ENCODE measurements around the gene ZNF804B. TPM values are rescaled to one million over a fixed set of nuclear protein-coding genes. Genes with fewer than 3 reads are reported as not detected.

Gene ZNF804B
- total and polyA plus RNA-seq, 4 donors: not detected

- TF ChIP-seq RXRA (IDR thresholded peaks at IDR 0.05) (no peak), CTCF (IDR thresholded peaks at IDR 0.05; ENCODE audit: low read depth, low read length, missing input control) (no peak), NR2F2 (IDR thresholded peaks at IDR 0.05) (no peak), JUND (IDR thresholded peaks at IDR 0.05) (no peak), HNF4G (IDR thresholded peaks at IDR 0.05) (no peak), FOXA1 (IDR thresholded peaks at IDR 0.05) (no peak), YY1 (IDR thresholded peaks at IDR 0.05) (no peak), EGR1 (IDR thresholded peaks at IDR 0.05; ENCODE audit: low read depth in 2 of 2) (no peak), REST (IDR thresholded peaks at IDR 0.05) (no peak), TAF1 (conservative IDR thresholded peaks at IDR 0.05) (no peak), GABPA (IDR thresholded peaks at IDR 0.05 in 1 of 2, conservative IDR thresholded peaks at IDR 0.05 in 1 of 2) (no peak), HNF4A (conservative IDR thresholded peaks at IDR 0.05) (no peak)
- 27% methylated on average over 2 of the region's 2 CpGs for WGBS
These were observed 294.9 kb downstream of the ZNF804B start for GRCh38 chr7:89054361-89054760.

DNA sequence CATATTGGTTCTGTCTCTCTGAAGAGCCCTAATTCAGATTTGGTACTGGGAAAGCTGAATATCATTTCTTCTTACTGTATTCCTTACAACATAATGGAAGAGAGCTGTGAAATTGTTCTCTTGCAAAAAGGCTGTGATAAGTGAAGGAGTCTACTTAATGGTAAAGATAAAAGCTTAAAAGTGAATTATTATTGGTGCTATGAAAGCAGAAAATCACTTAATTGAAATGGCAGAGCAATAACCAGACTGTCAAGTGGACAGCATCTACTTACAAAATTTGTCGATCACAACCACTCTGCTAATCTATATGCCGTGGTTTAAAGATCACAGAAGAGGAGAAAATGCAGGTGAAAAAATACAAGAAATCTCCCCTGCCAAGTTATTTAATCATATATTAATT is 300.7 kb downstream of the ZNF804B start:
- Histone ChIP-seq H3K27me3 (ENCODE audit: control insufficient read depth in 4 of 4, insufficient read depth in 4 of 4, low read length in 3 of 4) (no peaks in the 10 kb centered on the region), H3K4me3 (ENCODE audit: low read depth in 1 of 3, low read length in 3 of 3) (no peak overlapping the region), H3K9ac (ENCODE audit: low read depth in 1 of 2, low read length in 2 of 2) (no peak overlapping the region), H3K4me1 (ENCODE audit: control insufficient read depth in 4 of 4, insufficient read depth in 4 of 4, low read length in 3 of 4) (no peaks in the 10 kb centered on the region), H3K27ac (ENCODE audit: low read depth in 1 of 2, low read length in 2 of 2) (no peak overlapping the region), H3K36me3 (ENCODE audit: control insufficient read depth in 4 of 4, insufficient read depth in 3 of 4, low read depth in 1 of 4, low read length in 3 of 4) (no peaks in the 10 kb centered on the region), H3K9me3 (ENCODE audit: control insufficient read depth in 4 of 4, low read length in 3 of 4) (no peaks in the 10 kb centered on the region)
- no peak for DNase-seq (ENCODE audit: low spot score)
- 93% methylated on average over 2 of the region's 2 CpGs for WGBS
- TF ChIP-seq HNF4G (IDR thresholded peaks at IDR 0.05): no peak
- TF ChIP-seq, protein P1, sequence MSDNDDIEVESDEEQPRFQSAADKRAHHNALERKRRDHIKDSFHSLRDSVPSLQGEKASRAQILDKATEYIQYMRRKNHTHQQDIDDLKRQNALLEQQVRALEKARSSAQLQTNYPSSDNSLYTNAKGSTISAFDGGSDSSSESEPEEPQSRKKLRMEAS (IDR thresholded peaks at IDR 0.05): no peak
- TF ChIP-seq ATF3 (IDR thresholded peaks at IDR 0.05): no peak
- no peak for TF ChIP-seq CTCF (IDR thresholded peaks at IDR 0.05; ENCODE audit: low read depth, low read length, missing input control)
- TF ChIP-seq REST (IDR thresholded peaks at IDR 0.05): no peak
- TF ChIP-seq FOXA1 (IDR thresholded peaks at IDR 0.05): no peak
- TF ChIP-seq GABPA (IDR thresholded peaks at IDR 0.05 in 1 of 2, conservative IDR thresholded peaks at IDR 0.05 in 1 of 2): no peak
- TF ChIP-seq YY1 (IDR thresholded peaks at IDR 0.05): no peak
- no peak for TF ChIP-seq SP1 (IDR thresholded peaks at IDR 0.05)
- no peak for TF ChIP-seq EGR1 (IDR thresholded peaks at IDR 0.05; ENCODE audit: low read depth in 2 of 2)

More at GRCh38 chr7:89054361-89054760, 294.9 kb downstream of the ZNF804B start:
- H3K36me3 ChIP-seq (ENCODE audit: control insufficient read depth in 4 of 4, insufficient read depth in 3 of 4, low read depth in 1 of 4, low read length in 3 of 4): no peaks in the 10 kb centered on the region
- H3K4me3 ChIP-seq (ENCODE audit: low read depth in 1 of 3, low read length in 3 of 3): no peak overlapping the region
- no peak overlapping the region for H3K27ac ChIP-seq (ENCODE audit: low read depth in 1 of 2, low read length in 2 of 2)
- H3K9ac ChIP-seq (ENCODE audit: low read depth in 1 of 2, low read length in 2 of 2): no peak overlapping the region
- no peak for DNase-seq (ENCODE audit: low spot score)
- no peaks in the 10 kb centered on the region for H3K4me1 ChIP-seq (ENCODE audit: control insufficient read depth in 4 of 4, insufficient read depth in 4 of 4, low read length in 3 of 4)
- H3K27me3 ChIP-seq (ENCODE audit: control insufficient read depth in 4 of 4, insufficient read depth in 4 of 4, low read length in 3 of 4): no peaks in the 10 kb centered on the region
- H3K9me3 ChIP-seq (ENCODE audit: control insufficient read depth in 4 of 4, low read length in 3 of 4): no peaks in the 10 kb centered on the region

All from liver (tissue), 9 donors.